ENCODE data around the gene PROB1. TPM values are rescaled to one million over a fixed set of nuclear protein-coding genes. Genes with fewer than 3 reads are reported as not detected.

PROB1 gene
- total RNA-seq, 1 experiment from 2014 or later: 2.3 TPM

- H3K36me3 ChIP-seq (ENCODE audit: control insufficient read depth, insufficient read depth, low read length): no peaks in the 10 kb centered on the region
- DNase-seq (ENCODE audit: low read depth, low spot score) (no peak), ATAC-seq (no peak)
- no peak overlapping the region for H3K4me3 ChIP-seq (ENCODE audit: low read depth in 2 of 2, low read length in 2 of 2)
- CTCF ChIA-PET: interaction anchor here (0.6 to 0.9 kb wide), 2 partner anchors 8 to 367 kb away, joined by 3 read pairs; no protein-coding TSS in a partner anchor
- in situ Hi-C loops (cut with HindIII; ENCODE audit: low pct_unique_long_range_greater_than_20kb, low sequenced_read_pairs) (no loop called here), intact Hi-C loops (cut with micrococcal nuclease; ENCODE audit: unreplicated experiment) (no loop called here)
- H3K9me3 ChIP-seq (ENCODE audit: control insufficient read depth, insufficient read depth, low read depth, low read length): no peaks in the 10 kb centered on the region
- TF ChIP-seq REST (IDR thresholded peaks at IDR 0.05; ENCODE audit: insufficient read depth in 1 of 2, low read depth in 2 of 2, low read length in 1 of 2) (no peak), CTCF (IDR thresholded peaks at IDR 0.05) (no peak), SIN3A (IDR thresholded peaks at IDR 0.05; ENCODE audit: borderline replicate concordance, insufficient read depth, low read depth, low read length) (no peak), TCF7L2 (IDR thresholded peaks at IDR 0.05; ENCODE audit: low read depth, low read length) (no peak)
- no peak overlapping the region for H3K27ac ChIP-seq (ENCODE audit: low read length)
- H3K27me3 ChIP-seq (ENCODE audit: control insufficient read depth, insufficient read depth, low read length): no peaks in the 10 kb centered on the region
- no TSS peak for BruUV-seq (replicated peaks)
- no peaks in the 10 kb centered on the region for H3K4me1 ChIP-seq (ENCODE audit: control insufficient read depth, insufficient read depth, low read length)
- POLR2A ChIA-PET: no interaction called here
These were observed 15.1 kb downstream of the PROB1 start for GRCh38 chr5:139379626-139380449.

- no peak for TF ChIP-seq TCF7L2 (IDR thresholded peaks at IDR 0.05; ENCODE audit: low read depth, low read length)
- TF ChIP-seq POLR2AphosphoS5 (IDR thresholded peaks at IDR 0.05; ENCODE audit: low read depth, low read length): no peak
- no peak for TF ChIP-seq SIN3A (IDR thresholded peaks at IDR 0.05; ENCODE audit: borderline replicate concordance, insufficient read depth, low read depth, low read length)
- TF ChIP-seq REST (IDR thresholded peaks at IDR 0.05; ENCODE audit: insufficient read depth in 1 of 2, low read depth in 2 of 2, low read length in 1 of 2): no peak
- TF ChIP-seq CTCF (IDR thresholded peaks at IDR 0.05): no peak
- no peak overlapping the region for H3K27ac ChIP-seq (ENCODE audit: low read length)
- H3K36me3 ChIP-seq (ENCODE audit: control insufficient read depth, insufficient read depth, low read length): no peaks in the 10 kb centered on the region
- H3K4me3 ChIP-seq (ENCODE audit: low read depth in 2 of 2, low read length in 2 of 2): no peak overlapping the region
- BruUV-seq (replicated peaks): no TSS peak
- ChIA-PET POLR2A (no interaction called here), CTCF (interaction anchor here (0.9 kb wide), 1 partner anchor 9 kb away, joined by 3 read pairs; no protein-coding TSS in a partner anchor)
- H3K4me1 ChIP-seq (ENCODE audit: control insufficient read depth, insufficient read depth, low read length): peaks cover 2% of the 10 kb centered on the region
- DNase-seq (ENCODE audit: low read depth, low spot score) (no peak), ATAC-seq (no peak)
- H3K9me3 ChIP-seq (ENCODE audit: control insufficient read depth, insufficient read depth, low read depth, low read length): no peaks in the 10 kb centered on the region
- intact Hi-C loops (cut with micrococcal nuclease; ENCODE audit: unreplicated experiment): no loop called here
- H3K27me3 ChIP-seq (ENCODE audit: control insufficient read depth, insufficient read depth, low read length): no peaks in the 10 kb centered on the region
- in situ Hi-C loops (cut with HindIII; ENCODE audit: low pct_unique_long_range_greater_than_20kb, low sequenced_read_pairs): no loop called here
These were observed 16.0 kb downstream of the PROB1 start for GRCh38 chr5:139378941-139379361.
